Osteoblast (primary cell): ENCODE results near the gene PTGER4. TPM values are rescaled to one million over a fixed set of nuclear protein-coding genes. Genes with fewer than 3 reads are reported as not detected.
"Not testable (repeated sequence)": the region's sequence is repeated elsewhere in the genome, so short reads cannot be mapped to it uniquely, and the experiment has no call there.

Source experiments
- DNase-seq: peaks from one replicate; pipeline ENCODE4 v3.0.0; 2011; ENCODE audit warnings: low spot score, mixed read lengths; ENCODE audit not compliant: insufficient read length; ENCODE audit errors: missing footprints
- H2AFZ ChIP-seq: 2 replicates; pipeline ENCODE4 v1.6.0; 2011; ENCODE audit warnings: mild to moderate bottlenecking, low read length
- H3K27ac ChIP-seq: 2 replicates; pipeline ENCODE4 v1.5.1; 2011; ENCODE audit warnings: mild to moderate bottlenecking, low read depth, low read length, moderate library complexity
- H3K27me3 ChIP-seq: 2 replicates; pipeline ENCODE4 v1.6.0; 2012; ENCODE audit warnings: mild to moderate bottlenecking, control low read depth, inconsistent platforms, low read length, moderate library complexity; ENCODE audit not compliant: insufficient read depth
- H3K36me3 ChIP-seq: 2 replicates; pipeline ENCODE4 v1.5.1; 2011; ENCODE audit warnings: mild to moderate bottlenecking, low read length, control low read depth, moderate library complexity; ENCODE audit not compliant: insufficient read depth
- H3K4me1 ChIP-seq: 2 replicates; pipeline ENCODE4 v1.5.1; 2011; ENCODE audit warnings: mild to moderate bottlenecking, low read length, control low read depth, moderate library complexity; ENCODE audit not compliant: insufficient read depth
- H3K4me2 ChIP-seq: 2 replicates; pipeline ENCODE4 v1.6.0; 2011; ENCODE audit warnings: mild to moderate bottlenecking, low read length; ENCODE audit not compliant: insufficient read depth
- H3K4me3 ChIP-seq: fragments of 200-600 bp; sonication (generic); 3 replicates; pipeline ENCODE4 v1.5.1; 2012; ENCODE audit warnings: mild to moderate bottlenecking, low read length, inconsistent platforms; ENCODE audit not compliant: insufficient read depth
- H3K79me2 ChIP-seq: 2 replicates; pipeline ENCODE4 v1.6.0; 2012; ENCODE audit warnings: mild to moderate bottlenecking, low read length, control low read depth, inconsistent platforms; ENCODE audit not compliant: insufficient read depth
- H3K9me3 ChIP-seq: 2 replicates; pipeline ENCODE4 v1.5.1; 2011; ENCODE audit warnings: low read depth, low read length, control low read depth
- H4K20me1 ChIP-seq: 2 replicates; pipeline ENCODE4 v1.6.0; 2012; ENCODE audit warnings: mild to moderate bottlenecking, low read length, control low read depth; ENCODE audit not compliant: insufficient read depth
- total RNA-seq: library from RNA; depleted of rRNA; stranded (reverse); fragments of >200 nt; gene quantifications from 2 replicates; pipeline ENCODE4 v1.2.3, GENCODE V29; 2012
- TF ChIP-seq, protein P1 (sequence below): IDR thresholded peaks from 2 replicates; pipeline ENCODE4 v1.5.1; 2011; ENCODE audit warnings: mild to moderate bottlenecking, low read depth, low read length, moderate library complexity; ENCODE audit errors: extremely low read depth

Gene PTGER4
- total RNA-seq, 1 donor, result 15.2 TPM

DNA sequence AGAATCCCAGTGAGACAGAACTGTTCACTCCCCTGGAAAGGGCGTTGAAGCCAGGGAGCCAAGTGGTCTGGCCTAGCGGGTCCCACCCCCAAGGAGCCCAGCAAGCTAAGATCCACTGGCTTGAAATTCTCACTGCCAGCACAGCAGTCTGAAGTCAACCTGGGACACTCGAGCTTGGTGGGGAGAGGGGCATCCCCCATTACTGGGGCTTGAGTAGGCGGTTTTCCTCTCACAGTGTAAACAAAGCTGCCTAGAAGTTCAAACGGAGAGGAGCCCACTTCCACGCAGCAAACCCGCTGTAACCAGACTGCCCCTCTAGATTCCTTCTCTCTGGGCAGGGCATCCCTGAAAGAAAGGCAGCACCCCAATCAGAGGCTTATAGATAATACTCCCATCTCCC lies 45.1 kb upstream of the PTGER4 start:
- no peaks in the 10 kb centered on the region for H3K36me3 ChIP-seq
- no peak overlapping the region for H3K27ac ChIP-seq
- H3K4me1 ChIP-seq, result no peaks in the 10 kb centered on the region
- no peak overlapping the region for H3K4me3 ChIP-seq
- no peak overlapping the region for H2AFZ ChIP-seq
- DNase-seq, result no peak
- no peaks in the 10 kb centered on the region for H4K20me1 ChIP-seq
- H3K79me2 ChIP-seq, result no peaks in the 10 kb centered on the region
- no peak overlapping the region for H3K4me2 ChIP-seq
- H3K27me3 ChIP-seq, result no peaks in the 10 kb centered on the region
- TF ChIP-seq, protein P1, sequence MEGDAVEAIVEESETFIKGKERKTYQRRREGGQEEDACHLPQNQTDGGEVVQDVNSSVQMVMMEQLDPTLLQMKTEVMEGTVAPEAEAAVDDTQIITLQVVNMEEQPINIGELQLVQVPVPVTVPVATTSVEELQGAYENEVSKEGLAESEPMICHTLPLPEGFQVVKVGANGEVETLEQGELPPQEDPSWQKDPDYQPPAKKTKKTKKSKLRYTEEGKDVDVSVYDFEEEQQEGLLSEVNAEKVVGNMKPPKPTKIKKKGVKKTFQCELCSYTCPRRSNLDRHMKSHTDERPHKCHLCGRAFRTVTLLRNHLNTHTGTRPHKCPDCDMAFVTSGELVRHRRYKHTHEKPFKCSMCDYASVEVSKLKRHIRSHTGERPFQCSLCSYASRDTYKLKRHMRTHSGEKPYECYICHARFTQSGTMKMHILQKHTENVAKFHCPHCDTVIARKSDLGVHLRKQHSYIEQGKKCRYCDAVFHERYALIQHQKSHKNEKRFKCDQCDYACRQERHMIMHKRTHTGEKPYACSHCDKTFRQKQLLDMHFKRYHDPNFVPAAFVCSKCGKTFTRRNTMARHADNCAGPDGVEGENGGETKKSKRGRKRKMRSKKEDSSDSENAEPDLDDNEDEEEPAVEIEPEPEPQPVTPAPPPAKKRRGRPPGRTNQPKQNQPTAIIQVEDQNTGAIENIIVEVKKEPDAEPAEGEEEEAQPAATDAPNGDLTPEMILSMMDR, result no peak
- no peaks in the 10 kb centered on the region for H3K9me3 ChIP-seq

- H3K4me3 ChIP-seq, H3K27me3 ChIP-seq, H3K4me1 ChIP-seq, DNase-seq, H3K36me3 ChIP-seq, H3K4me2 ChIP-seq, H2AFZ ChIP-seq, H3K79me2 ChIP-seq, H3K27ac ChIP-seq, H3K9me3 ChIP-seq, H4K20me1 ChIP-seq: not testable (repeated sequence)
Observed at GRCh38 chr5:40639531-40639930, 40.2 kb upstream of the PTGER4 start.

- TF ChIP-seq, protein P1, result no peak
Observed at GRCh38 chr5:40646266-40646665, 33.4 kb upstream of the PTGER4 start.

GRCh38 chr5:40648150-40648549 lies 31.6 kb upstream of the PTGER4 start:
- H3K79me2 ChIP-seq, result no peaks in the 10 kb centered on the region

More at GRCh38 chr5:40646266-40646665, 33.4 kb upstream of the PTGER4 start:
- H2AFZ ChIP-seq, result no peak overlapping the region
- H3K36me3 ChIP-seq, result no peaks in the 10 kb centered on the region
- no peaks in the 10 kb centered on the region for H3K9me3 ChIP-seq
- H3K79me2 ChIP-seq, result no peaks in the 10 kb centered on the region
- DNase-seq, result no peak
- no peaks in the 10 kb centered on the region for H3K4me1 ChIP-seq
- H3K27me3 ChIP-seq, result no peaks in the 10 kb centered on the region
- H4K20me1 ChIP-seq, result no peaks in the 10 kb centered on the region
- H3K4me2 ChIP-seq, result no peak overlapping the region
- no peak overlapping the region for H3K4me3 ChIP-seq
- H3K27ac ChIP-seq, result no peak overlapping the region

More at GRCh38 chr5:40648150-40648549, 31.6 kb upstream of the PTGER4 start:
- H4K20me1 ChIP-seq, result no peaks in the 10 kb centered on the region
- H3K4me3 ChIP-seq, result no peak overlapping the region
- no peaks in the 10 kb centered on the region for H3K27me3 ChIP-seq
- H3K4me1 ChIP-seq, result no peaks in the 10 kb centered on the region
- no peak overlapping the region for H3K27ac ChIP-seq
- H3K9me3 ChIP-seq, result no peaks in the 10 kb centered on the region
- no peak overlapping the region for H3K4me2 ChIP-seq
- no peaks in the 10 kb centered on the region for H3K36me3 ChIP-seq
- H2AFZ ChIP-seq, result no peak overlapping the region
- TF ChIP-seq, protein P1, result no peak
- DNase-seq, result no peak
